GM18867 (cell line): ENCODE data around the gene WWC2.

Source experiments
- ATAC-seq: cut with Tn5 transposase; IDR thresholded peaks from one replicate; pipeline ENCODE4 v1.9.1; 2021; ENCODE audit warnings: mild to moderate bottlenecking, moderate library complexity; ENCODE audit not compliant: unreplicated experiment

Gene WWC2

DNA sequence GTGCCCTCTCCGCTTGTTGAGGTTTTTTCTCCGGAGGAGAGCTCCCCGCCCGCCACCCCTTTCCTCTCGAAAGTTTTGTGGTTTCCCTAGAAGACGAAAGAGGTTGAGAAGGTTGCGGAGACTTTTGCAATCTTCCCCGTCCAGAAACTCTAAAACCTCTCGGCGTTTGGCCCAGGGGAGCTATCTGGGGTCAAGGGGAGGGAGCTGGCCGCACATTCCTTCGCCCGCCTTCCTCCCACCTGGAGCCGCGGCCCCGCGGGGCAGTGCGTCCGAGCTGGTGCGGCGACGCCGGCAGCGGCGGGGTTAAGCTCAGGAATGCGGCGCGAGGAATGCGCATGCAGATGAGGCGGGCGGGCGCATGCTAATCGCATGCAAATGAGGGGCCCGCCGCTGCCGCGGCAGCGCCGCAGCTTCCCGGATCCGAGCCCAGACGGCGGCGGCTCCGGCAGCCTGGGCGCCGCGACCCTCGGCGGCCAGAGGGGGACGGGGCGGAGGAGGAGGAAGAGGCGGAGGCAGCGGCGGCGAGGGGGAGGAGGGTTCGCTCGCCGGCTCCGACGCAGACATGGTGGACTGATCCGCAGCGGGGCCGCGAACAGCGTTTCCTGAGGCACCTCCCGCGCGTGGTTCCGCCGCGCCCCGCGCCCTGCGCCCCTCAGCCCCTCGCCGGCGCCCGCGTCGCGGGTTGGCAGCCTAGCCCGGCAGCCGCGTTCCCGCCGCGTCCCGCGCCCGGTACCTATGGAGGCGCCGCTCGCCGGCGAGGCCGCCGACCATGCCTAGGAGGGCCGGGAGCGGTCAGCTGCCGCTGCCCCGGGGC is at the start of gene WWC2:
Gene WWC2, plus strand, starts transcription at position 535 of the 814 bp plus-strand sequence. Its CDS starts 235 bp downstream, at position 770.
- ATAC-seq, result no peak

GRCh38 chr4:183053681-183054080 is 45.4 kb upstream of the WWC2 start:
- no peak for ATAC-seq

GRCh38 chr4:183057255-183057654 is 41.8 kb upstream of the WWC2 start:
- ATAC-seq, result no peak

DNA sequence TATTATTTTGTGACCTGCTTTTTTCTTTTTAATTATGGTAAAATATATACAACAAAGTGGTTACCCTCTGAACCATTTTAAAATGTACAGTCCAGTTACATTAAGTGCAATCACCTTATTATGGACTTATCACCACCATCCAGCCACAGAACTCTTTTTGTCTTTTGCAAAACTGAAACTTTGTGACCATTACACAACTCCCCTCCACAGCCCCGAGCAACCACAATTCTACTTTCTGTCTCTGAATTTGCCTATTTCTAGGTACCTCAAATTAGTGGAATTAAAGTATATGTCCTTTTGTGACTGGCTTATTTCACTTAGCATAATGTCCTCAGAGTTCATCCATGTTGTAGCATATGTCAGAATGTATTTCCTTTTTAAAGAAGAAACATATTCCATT is 39.3 kb upstream of the WWC2 start:
- ATAC-seq, result peak; percentile 75

DNA sequence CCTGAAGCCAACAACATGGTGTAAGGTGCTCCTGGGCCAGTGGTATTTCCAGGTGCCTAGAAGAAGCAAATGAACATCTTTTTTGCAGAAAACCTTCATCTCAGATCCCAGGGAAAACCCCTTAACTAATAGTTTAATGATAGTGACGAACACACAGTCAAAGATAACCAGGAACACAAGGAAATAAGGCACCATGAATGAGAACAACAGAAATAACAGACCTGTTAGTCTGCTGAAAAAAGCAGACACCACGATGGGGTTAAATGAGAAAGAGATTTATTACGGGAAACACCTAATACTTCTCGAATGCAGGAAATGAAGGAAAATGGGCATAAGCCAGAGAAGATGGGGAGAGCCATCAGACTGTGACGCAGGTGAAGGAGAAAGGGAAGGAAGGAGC is 30.6 kb upstream of the WWC2 start:
- ATAC-seq, result no peak

- ATAC-seq, result no peak
Measured at GRCh38 chr4:183071222-183071621, 27.8 kb upstream of the WWC2 start.

GRCh38 chr4:183072176-183072575 is 26.9 kb upstream of the WWC2 start:
- no peak for ATAC-seq

GRCh38 chr4:183073838-183074145 is 25.3 kb upstream of the WWC2 start:
- no peak for ATAC-seq

GRCh38 chr4:183074288-183074990 is 24.6 kb upstream of the WWC2 start:
- no peak for ATAC-seq

- no peak for ATAC-seq
Measured at GRCh38 chr4:183078634-183079033, 20.4 kb upstream of the WWC2 start.

DNA sequence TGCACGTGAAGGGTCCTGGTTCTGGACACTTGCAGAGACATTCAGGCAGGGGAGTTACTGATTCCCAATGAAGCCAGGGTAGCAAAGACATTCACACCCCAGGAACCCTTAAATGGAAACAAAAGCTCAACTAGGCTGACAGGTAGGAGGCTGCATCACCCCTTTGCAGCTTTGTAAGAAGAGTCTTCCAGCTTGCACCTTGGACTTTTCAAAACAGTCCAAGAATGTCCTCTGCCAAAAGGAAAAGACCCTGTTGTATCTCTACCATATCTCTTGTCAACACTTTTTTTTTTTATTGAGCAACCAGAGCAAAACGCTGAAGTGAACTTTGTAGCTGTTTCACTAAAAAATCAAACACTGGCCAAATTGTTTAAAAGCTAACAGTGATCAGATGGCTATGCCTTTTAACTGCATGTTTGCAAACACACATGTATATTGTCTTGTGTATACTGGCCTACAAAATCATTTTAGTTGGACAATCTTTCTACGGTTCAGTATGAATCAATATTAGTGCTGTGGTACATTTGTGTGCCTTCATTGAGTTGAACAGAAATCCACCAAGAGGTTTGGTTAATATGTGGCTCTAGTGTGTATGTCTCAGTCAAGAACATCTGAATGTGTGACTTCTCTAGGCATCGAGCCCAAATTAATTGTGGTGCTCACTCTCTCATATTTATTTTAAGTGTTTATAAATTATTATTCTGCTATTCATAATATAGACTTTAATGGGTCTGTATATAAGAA is 18.5 kb upstream of the WWC2 start:
- no peak for ATAC-seq

- ATAC-seq, result no peak
Measured at GRCh38 chr4:183081116-183081469, 18.0 kb upstream of the WWC2 start.

GRCh38 chr4:183082053-183082452 is 17.0 kb upstream of the WWC2 start:
- ATAC-seq, result no peak

GRCh38 chr4:183094393-183095198 is 4.5 kb upstream of the WWC2 start:
- ATAC-seq, result no peak

DNA sequence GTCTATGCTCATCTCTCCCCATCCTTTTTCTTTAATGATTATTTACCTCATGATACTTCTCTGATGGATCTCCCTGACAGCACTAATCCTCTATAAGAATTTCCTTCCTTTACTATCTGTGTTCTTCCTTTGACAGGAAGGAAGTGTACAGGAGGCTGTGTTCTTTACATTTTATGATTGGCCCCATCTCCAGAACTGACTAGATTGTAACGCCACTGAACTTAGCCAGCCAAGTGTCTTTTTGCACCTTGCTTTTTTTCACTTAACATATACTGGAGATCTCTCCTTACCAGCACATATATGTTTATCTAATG is 3.9 kb upstream of the WWC2 start:
- no peak for ATAC-seq

- ATAC-seq, result no peak
Measured at GRCh38 chr4:183096276-183096965, 2.6 kb upstream of the WWC2 start.

DNA sequence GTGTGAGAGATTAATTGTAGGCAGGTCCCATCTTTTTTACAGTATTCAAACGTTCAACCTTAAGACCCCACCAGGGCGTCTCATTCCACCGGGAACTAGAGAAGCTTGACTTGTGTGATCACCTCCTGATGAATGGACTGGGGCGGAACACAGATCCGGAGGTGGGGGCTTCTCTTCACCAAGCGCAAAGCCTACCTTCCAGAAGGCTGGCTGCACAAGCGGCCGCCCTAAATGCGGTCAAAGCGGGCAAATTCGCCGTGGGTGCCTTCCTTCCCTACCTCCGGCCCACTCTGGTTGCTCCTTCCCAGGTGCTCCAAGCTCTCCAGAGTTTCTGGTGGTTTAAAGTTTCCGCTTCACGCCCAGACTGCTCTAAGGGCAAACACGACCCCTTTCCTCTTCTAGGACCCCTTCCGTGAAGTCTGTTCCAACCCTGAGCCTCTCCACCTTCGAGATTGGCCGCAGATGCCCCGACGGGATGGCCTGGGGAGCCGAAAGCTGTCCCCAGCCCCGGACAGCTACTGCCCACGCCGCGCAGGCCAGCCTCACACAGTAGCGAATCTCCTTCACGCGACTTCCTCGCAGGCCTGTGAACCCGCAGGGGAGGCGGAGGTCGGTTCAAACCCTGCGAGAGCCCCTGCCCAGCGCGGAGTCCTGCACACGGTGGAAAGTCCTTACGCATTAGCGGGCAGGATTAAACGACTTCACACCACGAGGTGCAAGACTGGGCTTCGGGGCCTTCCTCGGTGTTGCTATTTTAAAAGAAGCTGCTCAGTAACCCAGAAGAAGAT is 1.6 kb upstream of the WWC2 start:
- no peak for ATAC-seq

GRCh38 chr4:183098019-183098722 is 886 bp upstream of the WWC2 start:
- no peak for ATAC-seq
